Neural crest cell (in vitro differentiated cells): ENCODE results near the gene B3GALNT2. TPM values are rescaled to one million over a fixed set of nuclear protein-coding genes. Genes with fewer than 3 reads are reported as not detected.

Experiments used
- DNase-seq: peaks from one replicate; pipeline ENCODE4 v3.0.0; 2021; ENCODE audit warnings: low read depth, mixed read lengths, low spot score
- H3K27ac Mint-ChIP-seq: one replicate; pipeline ENCODE4 v1.8.0; 2021; ENCODE audit warnings: mild to moderate bottlenecking, mixed read lengths; ENCODE audit not compliant: unreplicated experiment
- H3K27me3 Mint-ChIP-seq: 2 replicates; pipeline ENCODE4 v1.8.0; 2021; ENCODE audit warnings: low read depth, mild to moderate bottlenecking, mixed read lengths
- H3K36me3 Mint-ChIP-seq: 2 replicates; pipeline ENCODE4 v1.8.0; 2021; ENCODE audit warnings: low read depth, mild to moderate bottlenecking, mixed read lengths
- H3K4me1 Mint-ChIP-seq: 2 replicates; pipeline ENCODE4 v1.8.0; 2021; ENCODE audit warnings: mixed read lengths
- H3K4me3 Mint-ChIP-seq: one replicate; pipeline ENCODE4 v1.8.0; 2021; ENCODE audit warnings: mild to moderate bottlenecking, mixed read lengths
- H3K9me3 Mint-ChIP-seq: 2 replicates; pipeline ENCODE4 v1.8.0; 2021; ENCODE audit warnings: mixed read lengths
- total RNA-seq: library from RNA; stranded (reverse); gene quantifications from 2 replicates; pipeline ENCODE4 v1.2.1, GENCODE V29; 2021
- TF ChIP-seq, protein P1 (sequence below): fragments of 200-600 bp; sonication (generic); conservative IDR thresholded peaks from 2 replicates; pipeline ENCODE4 v1.5.0; 2021; ENCODE audit warnings: antibody characterized with exemption, mild to moderate bottlenecking

The B3GALNT2 gene
- total RNA-seq, 1 donor from 2014 or later, result 29.5 TPM

GRCh38 chr1:235421751-235422150, 82.5 kb downstream of the B3GALNT2 start:
- H3K27me3 Mint-ChIP-seq, result no peaks in the 10 kb centered on the region
- H3K4me3 Mint-ChIP-seq, result no peak overlapping the region
- peaks cover 20% of the 10 kb centered on the region for H3K4me1 Mint-ChIP-seq
- no peak overlapping the region for H3K27ac Mint-ChIP-seq
- no peak for DNase-seq
- TF ChIP-seq, protein P1, sequence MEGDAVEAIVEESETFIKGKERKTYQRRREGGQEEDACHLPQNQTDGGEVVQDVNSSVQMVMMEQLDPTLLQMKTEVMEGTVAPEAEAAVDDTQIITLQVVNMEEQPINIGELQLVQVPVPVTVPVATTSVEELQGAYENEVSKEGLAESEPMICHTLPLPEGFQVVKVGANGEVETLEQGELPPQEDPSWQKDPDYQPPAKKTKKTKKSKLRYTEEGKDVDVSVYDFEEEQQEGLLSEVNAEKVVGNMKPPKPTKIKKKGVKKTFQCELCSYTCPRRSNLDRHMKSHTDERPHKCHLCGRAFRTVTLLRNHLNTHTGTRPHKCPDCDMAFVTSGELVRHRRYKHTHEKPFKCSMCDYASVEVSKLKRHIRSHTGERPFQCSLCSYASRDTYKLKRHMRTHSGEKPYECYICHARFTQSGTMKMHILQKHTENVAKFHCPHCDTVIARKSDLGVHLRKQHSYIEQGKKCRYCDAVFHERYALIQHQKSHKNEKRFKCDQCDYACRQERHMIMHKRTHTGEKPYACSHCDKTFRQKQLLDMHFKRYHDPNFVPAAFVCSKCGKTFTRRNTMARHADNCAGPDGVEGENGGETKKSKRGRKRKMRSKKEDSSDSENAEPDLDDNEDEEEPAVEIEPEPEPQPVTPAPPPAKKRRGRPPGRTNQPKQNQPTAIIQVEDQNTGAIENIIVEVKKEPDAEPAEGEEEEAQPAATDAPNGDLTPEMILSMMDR, result no peak
- H3K36me3 Mint-ChIP-seq, result no peaks in the 10 kb centered on the region
- H3K9me3 Mint-ChIP-seq, result no peaks in the 10 kb centered on the region

GRCh38 chr1:235417086-235417697, 87.1 kb downstream of the B3GALNT2 start:
- H3K4me1 Mint-ChIP-seq, result peaks cover 8% of the 10 kb centered on the region
- peak; percentile 74 for DNase-seq
- no peak overlapping the region for H3K4me3 Mint-ChIP-seq
- H3K27ac Mint-ChIP-seq, result no peak overlapping the region
- no peaks in the 10 kb centered on the region for H3K27me3 Mint-ChIP-seq
- no peaks in the 10 kb centered on the region for H3K9me3 Mint-ChIP-seq
- TF ChIP-seq, protein P1, result peak; percentile 90
- H3K36me3 Mint-ChIP-seq, result peaks cover 2% of the 10 kb centered on the region

- Mint-ChIP-seq H3K27ac (no peak overlapping the region), H3K9me3 (no peaks in the 10 kb centered on the region), H3K36me3 (peaks cover 2% of the 10 kb centered on the region), H3K27me3 (no peaks in the 10 kb centered on the region), H3K4me3 (no peak overlapping the region), H3K4me1 (peaks cover 10% of the 10 kb centered on the region)
- TF ChIP-seq, protein P1, result no peak
- DNase-seq, result no peak
Observed at GRCh38 chr1:235416662-235417049, 87.6 kb downstream of the B3GALNT2 start.

DNA sequence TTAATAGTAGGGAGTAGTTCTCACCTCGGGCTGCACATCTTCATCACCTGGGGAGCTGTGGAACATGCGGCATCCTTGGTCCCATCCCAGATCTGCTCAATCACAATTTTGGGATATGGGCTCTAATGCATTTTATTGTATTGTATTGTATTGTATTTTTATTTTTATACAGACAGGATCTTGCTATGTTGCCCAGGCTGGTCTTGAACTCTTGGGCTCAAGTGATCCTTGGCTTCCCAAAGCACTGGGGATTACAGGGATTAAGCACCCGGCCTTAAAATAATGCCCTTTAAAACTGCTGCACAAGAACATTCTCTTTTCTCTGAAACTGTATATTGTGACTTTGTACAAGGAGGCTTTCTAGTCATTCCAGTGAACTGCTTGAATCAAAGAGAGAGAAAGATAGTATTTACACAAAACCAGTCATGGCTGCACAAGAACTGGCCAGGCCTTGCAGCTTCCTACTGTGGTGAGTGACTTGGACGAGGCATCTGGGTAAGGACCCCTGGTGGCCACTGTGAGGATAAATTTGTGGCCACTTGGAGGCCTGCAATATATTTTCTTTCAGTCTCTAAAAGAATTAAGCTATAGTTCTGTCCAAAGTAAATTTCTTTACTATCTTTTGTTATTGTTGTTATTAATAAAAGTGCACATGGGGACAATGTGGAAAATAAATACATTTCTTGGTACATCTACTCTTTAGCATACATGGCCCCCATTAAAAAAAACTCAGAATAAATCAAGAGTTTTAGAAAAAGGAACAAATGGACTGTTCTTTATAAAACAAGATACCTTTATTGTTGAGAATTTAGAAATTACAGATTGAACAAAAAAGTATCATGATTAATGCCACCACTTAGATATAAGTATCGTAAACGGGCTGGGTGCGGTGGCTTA, 89.0 kb downstream of the B3GALNT2 start:
- peaks cover 14% of the 10 kb centered on the region for H3K4me1 Mint-ChIP-seq
- peaks cover 2% of the 10 kb centered on the region for H3K36me3 Mint-ChIP-seq
- TF ChIP-seq, protein P1, result peak; percentile 84
- H3K27ac Mint-ChIP-seq, result no peak overlapping the region
- no peaks in the 10 kb centered on the region for H3K9me3 Mint-ChIP-seq
- DNase-seq, result peak; percentile 44
- H3K27me3 Mint-ChIP-seq, result no peaks in the 10 kb centered on the region
- H3K4me3 Mint-ChIP-seq, result peak overlapping the region; percentile 32

DNA sequence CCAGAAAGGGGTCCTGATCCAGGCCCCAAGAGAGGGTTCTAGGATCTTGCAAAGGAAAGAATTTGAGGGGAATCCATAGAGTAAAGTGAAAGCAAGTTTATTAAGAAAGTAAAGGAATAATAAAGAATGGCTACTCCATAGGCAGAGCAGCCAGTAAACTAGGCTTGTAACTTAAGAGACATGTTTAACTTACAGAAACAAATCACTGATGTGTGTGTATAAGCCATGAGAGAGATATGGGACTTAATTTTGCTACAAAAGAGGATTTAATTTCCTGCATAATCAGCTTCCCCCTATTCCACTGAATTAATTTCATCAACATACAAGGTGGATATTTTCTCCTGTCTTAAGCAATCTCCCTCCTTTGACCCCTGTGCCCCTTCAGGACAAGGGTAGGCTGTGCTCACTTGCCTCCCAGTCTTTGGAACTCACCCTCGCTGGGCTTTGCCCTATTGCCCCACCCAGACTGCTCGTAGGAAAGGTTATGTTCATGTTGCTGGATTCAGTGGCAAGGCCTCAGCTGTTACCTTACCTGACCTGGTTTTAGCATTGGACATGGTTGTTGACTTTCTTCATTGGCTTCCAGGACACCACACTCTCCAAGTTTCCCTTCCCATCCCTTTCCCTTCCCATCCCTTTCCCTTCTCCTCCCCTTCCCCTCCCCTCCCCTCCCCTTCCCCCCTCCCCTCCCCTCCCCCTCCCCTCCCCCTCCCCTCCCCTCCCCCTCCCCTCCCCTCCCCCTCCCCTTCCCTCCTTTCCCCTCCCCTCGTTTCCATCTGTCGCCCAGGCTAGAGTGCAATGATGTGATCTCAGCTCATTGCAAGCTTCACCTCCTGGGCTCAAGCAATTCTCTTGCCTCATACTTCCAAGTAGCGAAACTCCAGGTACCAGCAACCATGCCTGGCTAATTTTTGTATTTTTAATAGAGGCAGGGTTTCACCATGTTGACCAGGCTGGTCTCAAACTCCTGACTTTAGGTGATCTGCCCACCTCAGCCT, 92.5 kb downstream of the B3GALNT2 start:
- no peaks in the 10 kb centered on the region for H3K27me3 Mint-ChIP-seq
- peaks cover 2% of the 10 kb centered on the region for H3K36me3 Mint-ChIP-seq
- DNase-seq, result no peak
- H3K4me1 Mint-ChIP-seq, result peaks cover 9% of the 10 kb centered on the region
- no peak overlapping the region for H3K27ac Mint-ChIP-seq
- H3K9me3 Mint-ChIP-seq, result no peaks in the 10 kb centered on the region
- no peak overlapping the region for H3K4me3 Mint-ChIP-seq
- TF ChIP-seq, protein P1, result no peak
